ENCODE results near the gene ZNF512.
"Not testable (repeated sequence)": the region's sequence is repeated elsewhere in the genome, so short reads cannot be mapped to it uniquely, and the experiment has no call there.

ZNF512 gene

GRCh38 chr2:27582695-27583389, at the start of gene ZNF512:
Gene ZNF512, plus strand, starts transcription at chr2:27583042. Its CDS starts 71 bp downstream, at chr2:27583113.
- 0 out of 2 replicates have a peak, but pooled peaks have one; percentile 5 for TF ChIP-seq CTCF (IDR thresholded peaks at IDR 0.05; ENCODE audit: borderline replicate concordance, insufficient read depth, low read depth, low read length)
- peak within 1 kb of the TSS; percentile 58 for H3K4me3 ChIP-seq (ENCODE audit: low read depth, low read length)

- TF ChIP-seq CTCF (IDR thresholded peaks at IDR 0.05; ENCODE audit: borderline replicate concordance, insufficient read depth, low read depth, low read length), result no peak
- H3K4me3 ChIP-seq (ENCODE audit: low read depth, low read length), result no peak overlapping the region
Observed at GRCh38 chr2:27537287-27537686, 45.6 kb upstream of the ZNF512 start.

- not testable (repeated sequence) for H3K4me3 ChIP-seq (ENCODE audit: low read depth, low read length)
Observed at GRCh38 chr2:27538839-27539450, 43.9 kb upstream of the ZNF512 start.

GRCh38 chr2:27539649-27540048, 43.2 kb upstream of the ZNF512 start:
- not testable (repeated sequence) for H3K4me3 ChIP-seq (ENCODE audit: low read depth, low read length)

GRCh38 chr2:27544143-27544821, 38.6 kb upstream of the ZNF512 start:
- no peak for TF ChIP-seq CTCF (IDR thresholded peaks at IDR 0.05; ENCODE audit: borderline replicate concordance, insufficient read depth, low read depth, low read length)
- no peak overlapping the region for H3K4me3 ChIP-seq (ENCODE audit: low read depth, low read length)

GRCh38 chr2:27545348-27546141, 37.3 kb upstream of the ZNF512 start:
- H3K4me3 ChIP-seq (ENCODE audit: low read depth, low read length), result no peak overlapping the region
- TF ChIP-seq CTCF (IDR thresholded peaks at IDR 0.05; ENCODE audit: borderline replicate concordance, insufficient read depth, low read depth, low read length), result no peak

GRCh38 chr2:27549303-27549702, 33.5 kb upstream of the ZNF512 start:
- TF ChIP-seq CTCF (IDR thresholded peaks at IDR 0.05; ENCODE audit: borderline replicate concordance, insufficient read depth, low read depth, low read length), result no peak
- H3K4me3 ChIP-seq (ENCODE audit: low read depth, low read length), result no peak overlapping the region

Measured in GM12875 (cell line).